Psoas muscle (tissue), 8 donors: Measurements from ENCODE around the gene FNDC4. TPM values are rescaled to one million over a fixed set of nuclear protein-coding genes. Genes with fewer than 3 reads are reported as not detected.

Source experiments
- ATAC-seq, 4 donors: fragments of 200-7000 bp; cut with Tn5 transposase; one replicate each; pipeline ENCODE4 v1.9.1; 2020; ENCODE audit warnings: moderate library complexity in 3 of 4, mild to moderate bottlenecking in 2 of 4
- DNase-seq, 2 donors: peaks; one replicate each; pipeline ENCODE4 v3.0.0-alpha.2; 2020
- H3K27ac ChIP-seq: fragments of 200-600 bp; one replicate; pipeline ENCODE4 v1.8.0; 2022
- H3K27me3 ChIP-seq, 3 donors: fragments of 200-600 bp in 1 of 3; one replicate each; pipeline versions ENCODE4 v1.6.1 to v1.8.0; 2013 to 2022; ENCODE audit warnings: low read length in 2 of 3, mild to moderate bottlenecking in 2 of 3, moderate library complexity in 1 of 3; ENCODE audit not compliant: insufficient read depth in 3 of 3
- H3K36me3 ChIP-seq, 2 donors: fragments of 200-600 bp in 1 of 2; one replicate each; pipeline versions ENCODE4 v1.6.1 to v1.8.0; 2013 to 2022; ENCODE audit warnings: low read depth in 1 of 2, mild to moderate bottlenecking in 1 of 2, moderate library complexity in 1 of 2; ENCODE audit not compliant: insufficient read depth in 1 of 2
- H3K4me1 ChIP-seq: fragments of 200-600 bp; one replicate; pipeline ENCODE4 v1.8.0; 2022
- H3K4me3 ChIP-seq: fragments of 200-600 bp; one replicate; pipeline ENCODE4 v1.8.0; 2022; ENCODE audit warnings: mild to moderate bottlenecking
- H3K9me3 ChIP-seq: fragments of 200-600 bp; one replicate; pipeline ENCODE4 v1.8.0; 2022
- WGBS, 3 donors: extraction: QIAGEN DNeasy Blood & Tissue Kit; methylation state at CpG; one replicate each; pipeline versions ENCODE4 v1.1.6 to v1.1.7; 2013; 5-methylcytosine and 5-hydroxymethylcytosine counted together
- intact Hi-C, 2 donors: fragments of 100-400 bp; cut with DNase I; formaldehyde crosslinking; loops; one replicate each; pipeline versions ENCODE4 v1.11.0 to v1.14.2; 2022
- polyA plus RNA-seq, 3 donors: library from polyadenylated mRNA; stranded (reverse); fragments of 200-250 nt; gene quantifications; one replicate each; pipeline ENCODE4 v1.2.3, GENCODE V29; 2013
- total RNA-seq, 4 donors: library from RNA; stranded (reverse); fragmentation: NEBNext Ultra II Directional in 2 of 4; extraction: Animal tissue kit (Norgen Biotek cat#: 25700) in 2 of 4; gene quantifications; one replicate each; pipeline versions ENCODE4 v1.2.1 to v1.2.4, GENCODE V29; 2021 to 2023
- TF ChIP-seq, protein P1 (sequence below): fragments of 200-600 bp; IDR thresholded peaks from one replicate; pipeline ENCODE4 v1.8.0; 2022; ENCODE audit warnings: antibody characterized with exemption
- donor health status: healthy with polysubstance abuse.
- donor health status: DM: no; HTN: no; CAD: no; lungs with moderate emphysema.
- donor health status: Bipolar disorder and iron deficiency.
- donor health status: healthy.
- donor health status: DM: yes; HTN: yes; CAD: no.
- donor health status: DM: no; HTN: no; CAD: no.
- donor health status: DM: no; HTN: no; CAD: no.
- donor health status: DM: yes; HTN: yes; CAD: no.

The FNDC4 gene
- total and polyA plus RNA-seq, 7 donors, result 1.7 to 38.1 (median 3.9) TPM

DNA sequence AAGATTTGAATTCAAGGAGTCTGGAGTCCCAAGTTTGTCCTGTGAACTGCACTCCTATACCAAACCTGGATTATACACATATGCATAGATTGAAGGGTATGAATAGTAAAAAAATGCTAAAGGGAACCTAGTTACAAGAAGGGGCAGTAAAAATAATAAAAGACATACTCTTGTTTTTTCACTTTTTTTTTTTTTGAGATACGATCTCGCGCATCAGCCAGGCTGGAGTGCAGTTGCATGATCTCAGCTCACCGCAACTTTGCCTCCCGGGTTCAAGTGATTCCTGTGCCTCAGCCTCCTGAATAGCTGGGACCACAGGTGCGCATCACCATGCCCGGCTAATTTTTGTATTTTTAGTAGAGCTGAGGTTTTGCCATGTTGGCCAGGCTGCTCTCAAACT is 30.6 kb downstream of the FNDC4 start:
- WGBS, 3 donors, result 96 to 97% (median 96%) methylated on average over 7 of the region's 7 CpGs
- intact Hi-C loops, result no loop called here
- DNase-seq (no peak), ATAC-seq (no peak)
- Histone ChIP-seq H3K27me3 (no peaks in the 10 kb centered on the region), H3K4me1 (no peaks in the 10 kb centered on the region), H3K27ac (no peak overlapping the region), H3K9me3 (no peaks in the 10 kb centered on the region), H3K36me3 (peaks cover 2 to 38% of the 10 kb centered on the region in 2 donors), H3K4me3 (no peak overlapping the region)
- TF ChIP-seq, protein P1, sequence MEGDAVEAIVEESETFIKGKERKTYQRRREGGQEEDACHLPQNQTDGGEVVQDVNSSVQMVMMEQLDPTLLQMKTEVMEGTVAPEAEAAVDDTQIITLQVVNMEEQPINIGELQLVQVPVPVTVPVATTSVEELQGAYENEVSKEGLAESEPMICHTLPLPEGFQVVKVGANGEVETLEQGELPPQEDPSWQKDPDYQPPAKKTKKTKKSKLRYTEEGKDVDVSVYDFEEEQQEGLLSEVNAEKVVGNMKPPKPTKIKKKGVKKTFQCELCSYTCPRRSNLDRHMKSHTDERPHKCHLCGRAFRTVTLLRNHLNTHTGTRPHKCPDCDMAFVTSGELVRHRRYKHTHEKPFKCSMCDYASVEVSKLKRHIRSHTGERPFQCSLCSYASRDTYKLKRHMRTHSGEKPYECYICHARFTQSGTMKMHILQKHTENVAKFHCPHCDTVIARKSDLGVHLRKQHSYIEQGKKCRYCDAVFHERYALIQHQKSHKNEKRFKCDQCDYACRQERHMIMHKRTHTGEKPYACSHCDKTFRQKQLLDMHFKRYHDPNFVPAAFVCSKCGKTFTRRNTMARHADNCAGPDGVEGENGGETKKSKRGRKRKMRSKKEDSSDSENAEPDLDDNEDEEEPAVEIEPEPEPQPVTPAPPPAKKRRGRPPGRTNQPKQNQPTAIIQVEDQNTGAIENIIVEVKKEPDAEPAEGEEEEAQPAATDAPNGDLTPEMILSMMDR, result no peak

DNA sequence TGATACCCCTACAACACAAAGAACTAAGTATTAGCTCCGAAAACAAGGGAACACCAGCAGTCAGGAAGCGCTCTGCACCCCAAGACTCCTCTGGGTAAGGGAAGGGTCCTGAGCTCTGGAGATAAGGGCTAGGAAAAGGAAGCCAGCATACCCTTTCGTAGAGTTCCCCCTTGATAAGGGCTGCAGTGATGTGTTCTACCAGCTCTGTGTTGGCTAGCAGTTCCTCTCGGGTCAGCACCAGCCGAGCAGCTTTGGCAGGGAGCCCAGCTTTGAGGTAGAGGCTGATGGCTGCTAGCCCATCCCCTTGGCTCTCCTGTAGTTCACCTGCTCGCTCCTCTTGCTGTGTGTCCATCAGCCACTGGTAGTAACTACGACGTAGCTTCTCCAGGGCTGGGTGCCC is 33.9 kb downstream of the FNDC4 start:
- 56 to 65% (median 63%) methylated on average over 8 of the region's 8 CpGs for WGBS, 3 donors
- H3K36me3 ChIP-seq, result peaks cover 2 to 65% of the 10 kb centered on the region in 2 donors
- no peak overlapping the region for H3K27ac ChIP-seq
- DNase-seq (no peak), ATAC-seq (peak in 1 of 4 donors; percentile 19)
- no peaks in the 10 kb centered on the region for H3K9me3 ChIP-seq
- no peaks in the 10 kb centered on the region for H3K4me1 ChIP-seq
- TF ChIP-seq, protein P1, result no peak
- no peaks in the 10 kb centered on the region for H3K27me3 ChIP-seq
- H3K4me3 ChIP-seq, result no peak overlapping the region
- intact Hi-C loops, result no loop called here

GRCh38 chr2:27453968-27454367 is 41.0 kb downstream of the FNDC4 start:
- no peak overlapping the region for H3K27ac ChIP-seq
- TF ChIP-seq, protein P1, result no peak
- H3K4me1 ChIP-seq, result no peaks in the 10 kb centered on the region
- intact Hi-C loops, result no loop called here
- ATAC-seq (no peak), DNase-seq (no peak)
- H3K36me3 ChIP-seq, result peaks cover 10 to 99% of the 10 kb centered on the region in 2 donors
- no peak overlapping the region for H3K4me3 ChIP-seq
- H3K9me3 ChIP-seq, result no peaks in the 10 kb centered on the region
- H3K27me3 ChIP-seq, result no peaks in the 10 kb centered on the region
- WGBS, 3 donors, result 86 to 93% (median 91%) methylated on average over 7 of the region's 7 CpGs

- Histone ChIP-seq H3K27me3 (no peaks in the 10 kb centered on the region), H3K4me1 (no peaks in the 10 kb centered on the region), H3K4me3 (no peak overlapping the region), H3K9me3 (no peaks in the 10 kb centered on the region), H3K36me3 (peaks cover 15 to 92% of the 10 kb centered on the region in 2 donors), H3K27ac (no peak overlapping the region)
- intact Hi-C loops, result no loop called here
- ATAC-seq (no peak), DNase-seq (no peak)
- 45 to 94% (median 53%) methylated on average over 1 of the region's 1 CpG for WGBS, 3 donors
- TF ChIP-seq, protein P1, result no peak
Measured at GRCh38 chr2:27451095-27451494, 43.9 kb downstream of the FNDC4 start.

GRCh38 chr2:27448381-27448780 is 46.6 kb downstream of the FNDC4 start:
- no peak for DNase-seq
- H3K36me3 ChIP-seq, result peaks cover 14 to 87% of the 10 kb centered on the region in 2 donors
- intact Hi-C loops, result no loop called here

More at GRCh38 chr2:27448381-27448780, 46.6 kb downstream of the FNDC4 start:
- no peak for ATAC-seq
- H3K4me3 ChIP-seq, result no peak overlapping the region
- H3K27ac ChIP-seq, result no peak overlapping the region
- 60 to 98% (median 81%) methylated on average over 3 of the region's 3 CpGs for WGBS, 3 donors
- no peaks in the 10 kb centered on the region for H3K9me3 ChIP-seq
- TF ChIP-seq, protein P1, result no peak
- no peaks in the 10 kb centered on the region for H3K27me3 ChIP-seq
- no peaks in the 10 kb centered on the region for H3K4me1 ChIP-seq
